AG09319 (cell line): Measurements from ENCODE around the gene RASSF1.

Experiments
- DNase-seq: peaks from one replicate; pipeline ENCODE4 v3.0.0-alpha.2; 2010; ENCODE audit warnings: low read depth; ENCODE audit errors: extremely low read depth
- CTCF ChIP-seq: IDR thresholded peaks from 2 replicates; pipeline ENCODE4 v1.5.1; 2011; ENCODE audit warnings: low read depth, mild to moderate bottlenecking, inconsistent platforms, low read length, moderate library complexity

RASSF1 gene

GRCh38 chr3:50294492-50295403, 45.9 kb downstream of the RASSF1 start:
- no peak for TF ChIP-seq CTCF
- no peak for DNase-seq

GRCh38 chr3:50294089-50294488, 46.5 kb downstream of the RASSF1 start:
- no peak for DNase-seq
- TF ChIP-seq CTCF, result no peak

- TF ChIP-seq CTCF, result no peak
- no peak for DNase-seq
Measured at GRCh38 chr3:50293079-50293801, 47.4 kb downstream of the RASSF1 start.

GRCh38 chr3:50292159-50293078, 48.2 kb downstream of the RASSF1 start, which contains the start of gene IFRD2:
Gene IFRD2, minus strand, starts transcription at chr3:50292429. Its CDS starts 155 bp downstream, at chr3:50292274.
- TF ChIP-seq CTCF, result no peak

GRCh38 chr3:50290161-50290641, 50.4 kb downstream of the RASSF1 start:
- no peak for DNase-seq
- no peak for TF ChIP-seq CTCF

More at GRCh38 chr3:50292159-50293078, 48.2 kb downstream of the RASSF1 start, which contains the start of gene IFRD2:
- peak; percentile 92 for DNase-seq

GRCh38 chr3:50289130-50289529, 51.5 kb downstream of the RASSF1 start:
- TF ChIP-seq CTCF, result no peak
- no peak for DNase-seq
